HuH-7 (cell line): ENCODE data around the gene SSR2.

Experiments
- DNase-seq: peaks from one replicate; pipeline ENCODE4 v3.0.0; 2011; ENCODE audit warnings: low spot score

The SSR2 gene

GRCh38 chr1:156020293-156021092, at the start of gene SSR2:
SSR2 (minus strand) TSS chr1:156020951; CDS start chr1:156020167, 784 bp downstream.
- DNase-seq, result peak; percentile 92

- no peak for DNase-seq
These were observed 49.8 kb upstream of the SSR2 start for GRCh38 chr1:156070548-156070947.

GRCh38 chr1:156069490-156070455, 49.0 kb upstream of the SSR2 start:
- DNase-seq, result no peak

- DNase-seq, result no peak
These were observed 46.5 kb upstream of the SSR2 start for GRCh38 chr1:156067262-156067661.

GRCh38 chr1:156065871-156066270, 45.1 kb upstream of the SSR2 start:
- DNase-seq, result no peak

GRCh38 chr1:156065212-156065611, 44.5 kb upstream of the SSR2 start:
- no peak for DNase-seq

GRCh38 chr1:156064615-156065014, 43.9 kb upstream of the SSR2 start:
- DNase-seq, result no peak

GRCh38 chr1:156063997-156064285, 43.2 kb upstream of the SSR2 start:
- no peak for DNase-seq

GRCh38 chr1:156062189-156062588, 41.4 kb upstream of the SSR2 start:
- no peak for DNase-seq

GRCh38 chr1:156060937-156061636, 40.3 kb upstream of the SSR2 start, which contains the start of gene RAB25:
RAB25 (plus strand) TSS chr1:156061160; CDS start chr1:156061401, 241 bp downstream.
- DNase-seq, result no peak

GRCh38 chr1:156056326-156056849, 35.6 kb upstream of the SSR2 start:
- no peak for DNase-seq

GRCh38 chr1:156055281-156056048, 34.7 kb upstream of the SSR2 start:
- DNase-seq, result no peak

GRCh38 chr1:156054500-156055280, 33.9 kb upstream of the SSR2 start, which contains the start of gene LAMTOR2:
LAMTOR2 (plus strand) TSS chr1:156054782; CDS start chr1:156054890, 108 bp downstream.
- peak; percentile 97 for DNase-seq

GRCh38 chr1:156053768-156054499, 33.2 kb upstream of the SSR2 start, which contains the start of gene UBQLN4:
UBQLN4 (minus strand) TSS chr1:156053798; CDS start chr1:156053701, 97 bp downstream.
- peak; percentile 93 for DNase-seq

- peak; percentile 84 for DNase-seq
These were observed 32.4 kb upstream of the SSR2 start for GRCh38 chr1:156052862-156053767.

GRCh38 chr1:156051011-156051725, 30.4 kb upstream of the SSR2 start:
- DNase-seq, result no peak

- DNase-seq, result no peak
These were observed 29.6 kb upstream of the SSR2 start for GRCh38 chr1:156050376-156050775.
